Stimulated activated CD4-positive, alpha-beta T cell treated with anti-CD3 and anti-CD28 coated beads, Interleukin-4, amount 100 ng/mL, for 48 hours (primary cell): ENCODE data around the gene RELT.

ENCODE experiments used
- DNase-seq, 2 donors: peaks; one replicate each; pipeline ENCODE4 v3.0.0-alpha.2; 2020; ENCODE audit warnings: low read depth in 2 of 2

The RELT gene

GRCh38 chr11:73346186-73346935 is 29.8 kb upstream of the RELT start:
- DNase-seq = no peak

GRCh38 chr11:73347067-73347466 is 29.1 kb upstream of the RELT start:
- DNase-seq = no peak

GRCh38 chr11:73348838-73349237 is 27.4 kb upstream of the RELT start:
- DNase-seq = no peak

GRCh38 chr11:73349633-73350032 is 26.6 kb upstream of the RELT start:
- no peak for DNase-seq

GRCh38 chr11:73350908-73351636 is 25.1 kb upstream of the RELT start:
- DNase-seq = peak; percentile 43 to 47

DNA sequence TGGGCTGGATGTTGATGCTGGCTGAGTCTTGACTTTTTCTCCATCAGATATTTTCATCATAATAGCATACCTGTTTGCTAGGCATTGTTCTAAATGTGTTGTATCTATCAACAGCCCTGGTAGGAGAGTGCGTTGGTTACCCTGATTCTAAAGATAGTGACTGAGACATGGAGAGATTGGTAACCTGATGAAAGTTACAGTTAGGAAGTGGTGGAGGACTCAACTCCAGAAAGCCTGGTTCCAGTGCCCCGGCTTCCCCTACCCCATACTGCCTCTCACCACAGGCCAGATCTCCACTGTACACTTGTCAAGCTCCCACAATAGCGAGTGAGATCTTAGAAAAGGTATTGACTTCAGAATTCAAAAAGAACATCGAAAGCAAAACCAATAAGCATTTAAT is 22.8 kb upstream of the RELT start:
- no peak for DNase-seq

DNA sequence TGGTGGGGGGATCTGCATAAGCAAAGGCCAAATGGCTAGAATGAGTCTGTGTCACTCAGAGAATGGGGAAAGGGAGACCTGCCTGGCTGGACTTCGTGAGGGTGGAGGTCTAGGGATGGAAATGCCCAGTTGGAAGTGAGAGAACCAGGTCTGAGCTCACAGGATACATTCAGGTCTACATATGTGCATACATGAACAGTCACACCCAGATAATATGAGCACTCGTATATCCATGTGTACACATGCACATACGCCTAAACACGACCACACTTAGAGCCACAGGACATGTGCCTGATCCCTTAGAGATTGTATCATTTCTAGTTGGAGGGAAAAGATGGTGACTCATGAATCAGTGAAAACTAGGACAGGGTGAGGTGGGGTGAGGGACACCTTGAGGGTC is 21.1 kb upstream of the RELT start:
- no peak for DNase-seq

DNA sequence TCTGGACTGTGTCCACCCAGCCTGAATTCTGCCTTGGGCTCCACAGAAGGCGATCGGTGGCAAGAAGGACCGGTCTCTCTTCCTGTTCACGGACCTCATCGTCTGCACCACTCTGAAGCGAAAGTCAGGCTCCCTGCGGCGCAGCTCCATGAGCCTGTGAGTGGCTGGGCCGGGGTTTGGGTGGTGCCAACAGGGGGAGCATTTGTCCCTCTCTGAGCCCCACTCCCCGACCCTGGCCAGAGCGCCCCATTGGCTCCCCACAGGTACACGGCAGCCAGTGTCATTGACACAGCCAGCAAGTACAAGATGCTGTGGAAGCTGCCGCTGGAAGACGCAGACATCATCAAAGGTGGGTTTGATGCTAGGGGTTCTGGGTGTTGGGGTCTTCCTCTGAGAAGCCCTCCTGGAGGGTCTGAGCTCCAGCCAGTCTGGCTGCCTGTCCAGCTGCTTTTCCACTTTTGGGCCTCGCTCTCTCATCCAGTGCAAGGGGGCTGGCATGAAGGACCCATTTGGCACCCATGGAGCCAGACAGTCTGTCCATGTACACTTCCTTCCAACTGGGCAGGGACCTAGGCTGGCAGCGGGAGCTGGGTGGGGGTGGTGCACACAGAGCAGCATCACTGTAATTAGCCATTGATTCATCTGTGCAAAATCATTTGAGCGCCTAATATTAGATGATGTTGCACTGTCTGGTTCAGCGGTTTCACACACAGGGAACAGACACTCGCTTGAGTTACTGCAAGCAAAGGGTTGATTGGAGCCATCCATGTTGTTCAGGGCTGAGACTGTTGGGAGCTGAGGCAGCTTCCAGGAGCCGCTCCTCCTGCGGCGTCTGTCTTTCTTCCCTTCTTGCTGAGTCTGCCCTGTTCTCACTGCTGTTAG is 19.0 kb upstream of the RELT start:
- DNase-seq = no peak

DNA sequence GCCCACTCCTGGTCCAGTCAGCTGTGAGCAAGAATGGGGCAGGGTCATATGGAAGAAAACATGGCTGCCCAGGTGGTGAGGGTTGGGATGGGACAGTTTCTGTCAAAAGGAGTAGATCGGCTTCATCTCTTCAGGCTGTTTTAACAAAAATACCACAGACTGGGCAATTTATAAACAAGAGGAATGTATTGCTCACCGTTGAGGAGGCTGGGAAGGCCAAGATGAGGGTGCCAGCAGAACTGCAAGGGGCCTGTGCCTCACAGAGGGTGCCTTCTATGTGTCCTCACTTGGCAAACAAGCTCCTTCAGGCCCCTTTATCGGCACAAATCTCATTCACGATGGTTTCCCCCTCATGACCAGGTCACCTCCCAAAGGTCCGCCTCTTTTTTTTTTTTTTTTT is 18.1 kb upstream of the RELT start:
- DNase-seq = no peak

DNA sequence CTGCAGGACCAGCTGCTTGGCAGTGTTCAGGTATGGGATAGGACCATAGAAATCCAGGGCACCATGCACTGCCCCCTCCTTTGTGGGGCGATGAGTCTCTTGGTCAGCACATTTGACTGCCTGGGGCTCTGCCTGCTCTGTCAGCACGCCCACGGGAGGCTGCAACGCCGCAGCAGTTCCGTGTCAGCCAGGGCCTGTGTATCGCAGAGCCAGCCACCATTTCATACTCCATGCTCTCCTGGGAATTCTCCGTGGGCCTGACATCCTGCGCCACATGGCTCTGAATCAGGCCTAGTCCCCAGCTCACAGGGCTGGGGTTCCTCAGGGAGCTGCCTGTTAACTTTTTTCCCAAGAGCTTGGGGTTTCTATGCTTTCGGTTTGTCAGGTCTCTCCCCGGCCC is 16.9 kb upstream of the RELT start:
- no peak for DNase-seq

- no peak for DNase-seq
Measured at GRCh38 chr11:73359930-73360742, 16.1 kb upstream of the RELT start.

DNA sequence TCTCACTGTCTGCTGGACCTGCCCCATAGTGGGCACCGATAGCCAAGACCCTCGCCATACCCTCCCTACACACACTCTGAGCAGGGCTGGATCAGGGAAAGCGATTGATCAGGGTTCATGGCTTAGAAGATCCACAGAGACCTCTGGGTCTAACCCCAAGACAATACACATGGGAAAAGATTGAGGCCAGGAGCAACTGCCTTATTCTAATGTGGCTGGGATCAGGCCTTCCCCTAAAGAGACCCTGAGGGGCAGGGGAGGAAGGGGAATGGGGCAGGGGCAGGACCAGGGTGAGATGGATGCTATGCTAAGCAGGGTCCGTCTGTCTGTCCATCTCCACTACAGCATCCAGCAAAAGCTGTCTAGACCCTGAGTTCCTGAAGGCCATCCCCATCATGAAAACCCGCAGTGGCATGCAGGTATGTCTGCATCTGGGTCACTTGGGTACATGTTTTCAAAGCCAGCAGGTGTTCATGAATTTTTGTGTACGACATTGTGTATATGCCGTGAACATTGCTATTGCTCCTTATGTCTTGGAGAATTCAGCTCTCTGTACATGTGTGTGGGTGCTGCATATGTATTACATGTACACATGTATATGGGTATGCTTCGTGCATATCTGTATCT is 15.3 kb upstream of the RELT start:
- no peak for DNase-seq

GRCh38 chr11:73361953-73362776 is 14.0 kb upstream of the RELT start:
- DNase-seq = no peak

DNA sequence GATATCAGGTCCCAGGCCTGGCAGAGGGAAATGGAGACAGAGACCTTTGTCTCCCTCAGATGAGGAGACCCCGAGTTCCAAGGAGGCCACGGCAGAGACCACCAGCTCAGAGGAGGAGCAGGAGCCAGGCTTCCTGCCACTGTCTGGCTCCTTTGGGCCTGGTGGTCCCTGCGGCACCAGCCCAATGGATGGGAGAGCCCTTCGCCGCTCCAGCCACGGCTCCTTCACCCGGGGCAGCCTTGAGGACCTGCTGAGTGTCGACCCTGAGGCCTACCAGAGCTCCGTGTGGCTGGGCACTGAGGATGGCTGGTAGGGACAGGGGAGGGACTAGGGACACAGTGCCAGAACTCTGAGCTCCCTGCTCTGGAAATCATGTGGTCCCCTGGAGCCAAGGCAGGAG is 13.1 kb upstream of the RELT start:
- no peak for DNase-seq

DNA sequence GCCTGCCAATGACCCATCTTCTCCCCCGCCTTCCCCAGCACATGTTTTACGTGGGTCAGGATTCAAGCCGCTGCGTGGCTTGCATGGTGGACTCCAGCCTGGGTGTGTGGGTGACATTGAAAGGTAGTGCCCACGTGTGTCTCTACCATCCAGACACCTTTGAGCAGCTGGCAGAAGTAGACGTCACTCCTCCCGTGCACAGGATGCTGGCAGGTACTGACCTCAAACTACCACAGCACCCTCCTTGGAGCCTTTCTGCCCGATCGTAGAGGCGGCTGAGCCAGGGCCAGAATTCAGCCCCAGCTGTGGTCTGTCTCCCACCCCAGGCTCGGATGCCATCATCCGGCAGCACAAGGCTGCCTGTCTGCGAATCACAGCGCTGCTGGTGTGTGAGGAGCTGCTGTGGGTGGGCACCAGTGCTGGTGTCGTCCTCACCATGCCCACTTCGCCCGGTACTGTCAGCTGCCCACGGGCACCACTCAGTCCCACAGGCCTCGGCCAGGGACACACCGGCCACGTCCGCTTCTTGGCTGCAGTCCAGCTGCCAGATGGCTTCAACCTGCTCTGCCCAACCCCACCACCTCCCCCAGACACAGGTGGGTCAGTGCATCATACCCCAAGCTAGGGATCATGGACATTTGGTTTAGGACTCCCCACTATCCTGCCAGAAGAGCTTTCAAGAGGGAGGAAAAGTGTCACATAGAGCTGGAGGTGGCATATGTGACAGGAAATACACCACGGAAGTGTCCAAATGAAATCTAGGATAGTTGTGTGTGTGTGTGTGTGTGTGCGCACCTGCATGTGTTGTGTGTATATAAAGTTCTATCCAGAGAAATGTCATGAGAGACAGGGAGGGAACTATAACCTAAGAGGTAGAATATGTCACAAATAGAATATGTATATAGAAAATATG is 10.6 kb upstream of the RELT start:
- no peak for DNase-seq

- no peak for DNase-seq
Measured at GRCh38 chr11:73366265-73366610, 10.0 kb upstream of the RELT start.

DNA sequence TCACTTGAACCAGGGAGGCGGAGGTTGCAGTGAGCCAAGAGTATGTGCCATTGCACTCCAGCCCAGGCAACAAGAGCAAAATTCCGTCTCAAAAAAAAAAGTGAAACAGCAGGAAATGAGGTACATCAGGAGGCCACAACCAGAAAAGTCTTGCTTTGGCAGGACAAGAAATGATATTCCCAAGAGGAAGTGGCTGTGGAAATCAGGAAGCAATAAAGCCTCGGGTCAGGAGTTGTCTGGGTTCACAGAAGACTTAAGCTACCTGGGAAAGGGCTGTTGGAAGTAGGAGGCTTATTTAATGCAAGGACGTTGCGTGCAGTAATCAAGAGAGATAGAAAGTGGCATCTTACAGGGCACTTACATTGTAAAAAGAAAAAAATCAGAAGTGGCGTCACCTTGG is 9.2 kb upstream of the RELT start:
- DNase-seq = no peak

- no peak for DNase-seq
Measured at GRCh38 chr11:73367482-73368024, 8.6 kb upstream of the RELT start.

GRCh38 chr11:73372375-73372993 is 3.7 kb upstream of the RELT start:
- no peak for DNase-seq
